Trophoblast cell (in vitro differentiated cells and primary cell): ENCODE measurements around the gene BLTP3B.

ENCODE experiments used
- DNase-seq, 2 donors: peaks; one replicate each; pipeline ENCODE4 v3.0.0-alpha.2; 2016
- H2AFZ ChIP-seq: 2 replicates; pipeline ENCODE4 v1.6.1; 2013; ENCODE audit warnings: low read length, moderate library complexity, mild to moderate bottlenecking; ENCODE audit not compliant: insufficient read depth, poor library complexity
- H2AK5ac ChIP-seq: 2 replicates; pipeline ENCODE4 v1.6.1; 2013; ENCODE audit warnings: mild to moderate bottlenecking, low read length
- H2BK120ac ChIP-seq: 2 replicates; pipeline ENCODE4 v1.6.1; 2013; ENCODE audit warnings: low read length, mild to moderate bottlenecking, moderate library complexity; ENCODE audit not compliant: insufficient read depth, poor library complexity
- H2BK12ac ChIP-seq: 2 replicates; pipeline ENCODE4 v1.6.1; 2013; ENCODE audit warnings: mild to moderate bottlenecking, low read length, moderate library complexity
- H2BK5ac ChIP-seq: 2 replicates; pipeline ENCODE4 v1.6.1; 2013; ENCODE audit warnings: low read length, low read depth, moderate library complexity, mild to moderate bottlenecking; ENCODE audit not compliant: poor library complexity
- H3K14ac ChIP-seq: 2 replicates; pipeline ENCODE4 v1.6.1; 2013; ENCODE audit warnings: mild to moderate bottlenecking, low read length
- H3K18ac ChIP-seq: 2 replicates; pipeline ENCODE4 v1.6.1; 2013; ENCODE audit warnings: mild to moderate bottlenecking, low read length
- H3K23ac ChIP-seq: 2 replicates; pipeline ENCODE4 v1.6.1; 2013; ENCODE audit warnings: low read length
- H3K27ac ChIP-seq: 2 replicates; pipeline ENCODE4 v1.5.1; 2013; ENCODE audit warnings: low read depth, mild to moderate bottlenecking, inconsistent platforms, low read length, moderate library complexity
- H3K27me3 ChIP-seq: 2 replicates; pipeline ENCODE4 v1.6.1; 2013; ENCODE audit warnings: inconsistent platforms, mild to moderate bottlenecking, low read length, moderate library complexity; ENCODE audit not compliant: insufficient read depth
- H3K36me3 ChIP-seq, 2 experiments: 1 replicate in 1 of 2; 2 replicates in 1 of 2; pipeline ENCODE4 v1.6.1; 2013; ENCODE audit warnings: low read length in 2 of 2, mild to moderate bottlenecking in 2 of 2, moderate library complexity in 1 of 2; ENCODE audit not compliant: insufficient read depth in 2 of 2, control insufficient read depth in 1 of 2
- H3K4ac ChIP-seq: 2 replicates; pipeline ENCODE4 v1.6.1; 2013; ENCODE audit warnings: low read depth, mild to moderate bottlenecking, low read length, moderate library complexity
- H3K4me1 ChIP-seq, 2 experiments: 1 replicate in 1 of 2; 2 replicates in 1 of 2; pipeline ENCODE4 v1.6.1; 2013; ENCODE audit warnings: low read length in 2 of 2, mild to moderate bottlenecking in 2 of 2, moderate library complexity in 1 of 2; ENCODE audit not compliant: insufficient read depth in 2 of 2, control insufficient read depth in 1 of 2
- H3K4me2 ChIP-seq: 2 replicates; pipeline ENCODE4 v1.6.1; 2013; ENCODE audit warnings: inconsistent platforms, mild to moderate bottlenecking, low read length, moderate library complexity
- H3K4me3 ChIP-seq: 2 replicates; pipeline ENCODE4 v1.5.1; 2013; ENCODE audit warnings: mild to moderate bottlenecking, low read depth, low read length, inconsistent platforms
- H3K79me1 ChIP-seq: one replicate; pipeline ENCODE4 v1.6.1; 2013; ENCODE audit warnings: low read length
- H3K79me2 ChIP-seq: 2 replicates; pipeline ENCODE4 v1.6.1; 2013; ENCODE audit warnings: low read length, mild to moderate bottlenecking; ENCODE audit not compliant: control insufficient read depth, insufficient read depth, poor library complexity
- H3K9ac ChIP-seq: 2 replicates; pipeline ENCODE4 v1.6.1; 2013; ENCODE audit warnings: mild to moderate bottlenecking, low read length
- H3K9me3 ChIP-seq: 2 replicates; pipeline ENCODE4 v1.6.1; 2013; ENCODE audit warnings: low read depth, mild to moderate bottlenecking, control low read depth, inconsistent platforms, low read length; ENCODE audit not compliant: insufficient read depth
- H4K12ac ChIP-seq: 2 replicates; pipeline ENCODE4 v1.6.1; 2013; ENCODE audit warnings: low read depth, mild to moderate bottlenecking, low read length, moderate library complexity
- H4K8ac ChIP-seq: 2 replicates; pipeline ENCODE4 v1.6.1; 2013; ENCODE audit warnings: low read depth, mild to moderate bottlenecking, low read length, moderate library complexity
- H4K91ac ChIP-seq: one replicate; pipeline ENCODE4 v1.6.1; 2013; ENCODE audit warnings: low read depth, mild to moderate bottlenecking, low read length, moderate library complexity
- WGBS: extraction: QIAGEN DNeasy Blood & Tissue Kit; methylation state at CpG from one replicate; pipeline ENCODE4 v1.1.7; 2013; ENCODE audit warnings: missing lambda C conversion rate; ENCODE audit not compliant: insufficient read length, insufficient coverage; ENCODE audit errors: extremely low coverage; 5-methylcytosine and 5-hydroxymethylcytosine counted together

Gene BLTP3B

GRCh38 chr12:100173111-100173510 is 30.4 kb upstream of the BLTP3B start:
- Histone ChIP-seq H2BK5ac (no peak overlapping the region), H3K4me3 (no peak overlapping the region), H4K12ac (no peak overlapping the region), H3K23ac (no peak overlapping the region), H3K4me1 (peaks cover 8 to 9% of the 10 kb centered on the region in 2 experiments), H4K8ac (no peak overlapping the region), H4K91ac (no peak overlapping the region), H3K36me3 (no peaks in the 10 kb centered on the region), H3K27me3 (no peaks in the 10 kb centered on the region), H3K4me2 (no peak overlapping the region), H3K27ac (no peak overlapping the region), H3K79me1 (no peaks in the 10 kb centered on the region), H3K18ac (no peak overlapping the region), H3K9me3 (no peaks in the 10 kb centered on the region), H3K9ac (no peak overlapping the region), H2BK12ac (no peak overlapping the region), H3K79me2 (no peaks in the 10 kb centered on the region), H3K4ac (no peak overlapping the region), H2AFZ (no peak overlapping the region), H3K14ac (no peak overlapping the region), H2AK5ac (no peak overlapping the region), H2BK120ac (no peak overlapping the region)
- no CpG with 5 or more reads among the region's 6 CpGs for WGBS
- DNase-seq, result no peak

- no peak for DNase-seq
These were observed 28.6 kb upstream of the BLTP3B start for GRCh38 chr12:100171248-100171647.

GRCh38 chr12:100170313-100170858 is 27.7 kb upstream of the BLTP3B start:
- Histone ChIP-seq H3K27me3 (no peaks in the 10 kb centered on the region), H3K18ac (no peak overlapping the region), H2BK120ac (no peak overlapping the region), H3K4ac (no peak overlapping the region), H3K4me2 (no peak overlapping the region), H2AFZ (no peak overlapping the region), H3K79me1 (no peaks in the 10 kb centered on the region), H4K8ac (no peak overlapping the region), H3K9ac (no peak overlapping the region), H3K23ac (no peak overlapping the region), H3K9me3 (peaks cover 2% of the 10 kb centered on the region), H4K91ac (no peak overlapping the region), H3K4me3 (no peak overlapping the region), H3K27ac (no peak overlapping the region), H3K36me3 (no peaks in the 10 kb centered on the region), H2BK12ac (no peak overlapping the region), H4K12ac (no peak overlapping the region), H2AK5ac (no peak overlapping the region), H3K14ac (no peak overlapping the region), H2BK5ac (no peak overlapping the region), H3K79me2 (no peaks in the 10 kb centered on the region), H3K4me1 (peaks cover 8 to 11% of the 10 kb centered on the region in 2 experiments)
- no CpG with 5 or more reads among the region's 7 CpGs for WGBS
- DNase-seq, result no peak

More at GRCh38 chr12:100171248-100171647, 28.6 kb upstream of the BLTP3B start:
- H4K8ac ChIP-seq, result no peak overlapping the region
- no peak overlapping the region for H3K18ac ChIP-seq
- no peaks in the 10 kb centered on the region for H3K79me2 ChIP-seq
- H3K4me2 ChIP-seq, result no peak overlapping the region
- H2BK12ac ChIP-seq, result no peak overlapping the region
- no peak overlapping the region for H4K12ac ChIP-seq
- no peak overlapping the region for H2BK120ac ChIP-seq
- H3K4ac ChIP-seq, result no peak overlapping the region
- H2AFZ ChIP-seq, result no peak overlapping the region
- H3K79me1 ChIP-seq, result no peaks in the 10 kb centered on the region
- H3K23ac ChIP-seq, result no peak overlapping the region
- H3K4me1 ChIP-seq, result peaks cover 8 to 9% of the 10 kb centered on the region in 2 experiments
- no peak overlapping the region for H2BK5ac ChIP-seq
- H3K36me3 ChIP-seq, result no peaks in the 10 kb centered on the region
- H3K9ac ChIP-seq, result no peak overlapping the region
- no peak overlapping the region for H3K4me3 ChIP-seq
- no peak overlapping the region for H3K14ac ChIP-seq
- no peak overlapping the region for H4K91ac ChIP-seq
- no peaks in the 10 kb centered on the region for H3K27me3 ChIP-seq
- H3K27ac ChIP-seq, result no peak overlapping the region
- H3K9me3 ChIP-seq, result peaks cover under 1% of the 10 kb centered on the region
- H2AK5ac ChIP-seq, result no peak overlapping the region

- no peak overlapping the region for H4K12ac ChIP-seq
- no peak overlapping the region for H2AFZ ChIP-seq
- H2BK120ac ChIP-seq, result no peak overlapping the region
- no peak overlapping the region for H2AK5ac ChIP-seq
- H3K27me3 ChIP-seq, result no peaks in the 10 kb centered on the region
- no peak overlapping the region for H3K4me3 ChIP-seq
- no CpG with 5 or more reads among the region's 9 CpGs for WGBS
- no peak overlapping the region for H3K9ac ChIP-seq
- H3K18ac ChIP-seq, result no peak overlapping the region
- H4K91ac ChIP-seq, result no peak overlapping the region
- H3K36me3 ChIP-seq, result no peaks in the 10 kb centered on the region
- no peak overlapping the region for H3K4ac ChIP-seq
- no peak overlapping the region for H3K27ac ChIP-seq
- no peak overlapping the region for H3K14ac ChIP-seq
- H3K4me2 ChIP-seq, result no peak overlapping the region
- H3K4me1 ChIP-seq, result peaks cover 9 to 12% of the 10 kb centered on the region in 2 experiments
- H4K8ac ChIP-seq, result no peak overlapping the region
- peaks cover 4% of the 10 kb centered on the region for H3K9me3 ChIP-seq
- H2BK5ac ChIP-seq, result no peak overlapping the region
- no peak overlapping the region for H3K23ac ChIP-seq
- peaks cover under 1% of the 10 kb centered on the region for H3K79me1 ChIP-seq
- no peaks in the 10 kb centered on the region for H3K79me2 ChIP-seq
- peak in 1 of 2 donors; percentile 30 for DNase-seq
- H2BK12ac ChIP-seq, result no peak overlapping the region
These were observed 26.7 kb upstream of the BLTP3B start for GRCh38 chr12:100169345-100169744.
